PFSK-1 (cell line): ENCODE data around the gene FURIN.

ENCODE experiments used
- FOXP2 ChIP-seq: optimal IDR thresholded peaks from 2 replicates; pipeline ENCODE3; 2011; ENCODE audit warnings: borderline replicate concordance, control low read depth, inconsistent platforms; ENCODE audit not compliant: insufficient read depth; ENCODE audit errors: extremely low read length, extremely low read depth
- POLR2AphosphoS5 ChIP-seq: IDR thresholded peaks from 2 replicates; pipeline ENCODE4 v1.6.1; 2012; ENCODE audit warnings: low read depth, mild to moderate bottlenecking, control low read depth, low read length, moderate library complexity
- SIN3A ChIP-seq: IDR thresholded peaks from 2 replicates; pipeline ENCODE4 v1.6.1; 2012; ENCODE audit warnings: mild to moderate bottlenecking, low read length, moderate library complexity, borderline replicate concordance; ENCODE audit not compliant: insufficient read depth
- TAF1 ChIP-seq: IDR thresholded peaks from 2 replicates; pipeline ENCODE4 v1.6.1; 2012; ENCODE audit warnings: low read length, control low read depth, borderline replicate concordance; ENCODE audit not compliant: insufficient read depth
- TF ChIP-seq, protein P1 (sequence below), 2 experiments: IDR thresholded peaks; 2 replicates each; pipeline versions ENCODE4 v1.6.1 to v1.8.0; 2011 to 2012; ENCODE audit warnings: low read depth in 2 of 2, low read length in 2 of 2, control low read depth in 1 of 2, inconsistent platforms in 1 of 2, mild to moderate bottlenecking in 1 of 2, moderate library complexity in 1 of 2; ENCODE audit not compliant: insufficient read depth in 1 of 2

FURIN gene

DNA sequence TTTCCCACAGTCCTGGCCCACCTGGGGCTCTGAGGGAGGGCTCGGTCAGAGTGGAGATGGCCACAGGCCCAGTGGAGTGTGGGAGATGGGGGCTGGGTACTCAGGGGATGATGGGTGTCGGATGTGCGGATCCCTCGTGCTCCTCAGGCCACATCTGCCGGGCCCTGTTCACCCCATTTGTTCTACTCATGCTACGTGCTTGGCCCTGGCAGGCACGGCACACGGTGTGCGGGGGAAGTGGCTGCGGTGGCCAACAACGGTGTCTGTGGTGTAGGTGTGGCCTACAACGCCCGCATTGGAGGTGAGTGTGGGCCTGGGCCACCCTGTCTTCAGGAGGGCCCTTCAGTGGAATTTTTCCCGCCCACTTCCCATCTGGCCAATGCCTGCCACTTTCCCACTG lies 8.9 kb downstream of the FURIN start:
- TF ChIP-seq SIN3A (no peak), POLR2AphosphoS5 (no peak), TAF1 (no peak), FOXP2 (no peak)
- TF ChIP-seq, protein P1, sequence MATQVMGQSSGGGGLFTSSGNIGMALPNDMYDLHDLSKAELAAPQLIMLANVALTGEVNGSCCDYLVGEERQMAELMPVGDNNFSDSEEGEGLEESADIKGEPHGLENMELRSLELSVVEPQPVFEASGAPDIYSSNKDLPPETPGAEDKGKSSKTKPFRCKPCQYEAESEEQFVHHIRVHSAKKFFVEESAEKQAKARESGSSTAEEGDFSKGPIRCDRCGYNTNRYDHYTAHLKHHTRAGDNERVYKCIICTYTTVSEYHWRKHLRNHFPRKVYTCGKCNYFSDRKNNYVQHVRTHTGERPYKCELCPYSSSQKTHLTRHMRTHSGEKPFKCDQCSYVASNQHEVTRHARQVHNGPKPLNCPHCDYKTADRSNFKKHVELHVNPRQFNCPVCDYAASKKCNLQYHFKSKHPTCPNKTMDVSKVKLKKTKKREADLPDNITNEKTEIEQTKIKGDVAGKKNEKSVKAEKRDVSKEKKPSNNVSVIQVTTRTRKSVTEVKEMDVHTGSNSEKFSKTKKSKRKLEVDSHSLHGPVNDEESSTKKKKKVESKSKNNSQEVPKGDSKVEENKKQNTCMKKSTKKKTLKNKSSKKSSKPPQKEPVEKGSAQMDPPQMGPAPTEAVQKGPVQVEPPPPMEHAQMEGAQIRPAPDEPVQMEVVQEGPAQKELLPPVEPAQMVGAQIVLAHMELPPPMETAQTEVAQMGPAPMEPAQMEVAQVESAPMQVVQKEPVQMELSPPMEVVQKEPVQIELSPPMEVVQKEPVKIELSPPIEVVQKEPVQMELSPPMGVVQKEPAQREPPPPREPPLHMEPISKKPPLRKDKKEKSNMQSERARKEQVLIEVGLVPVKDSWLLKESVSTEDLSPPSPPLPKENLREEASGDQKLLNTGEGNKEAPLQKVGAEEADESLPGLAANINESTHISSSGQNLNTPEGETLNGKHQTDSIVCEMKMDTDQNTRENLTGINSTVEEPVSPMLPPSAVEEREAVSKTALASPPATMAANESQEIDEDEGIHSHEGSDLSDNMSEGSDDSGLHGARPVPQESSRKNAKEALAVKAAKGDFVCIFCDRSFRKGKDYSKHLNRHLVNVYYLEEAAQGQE (IDR thresholded peaks at IDR 0.05; ENCODE audit: insufficient read depth in 1 of 2, low read depth in 2 of 2, low read length in 2 of 2): no peak

DNA sequence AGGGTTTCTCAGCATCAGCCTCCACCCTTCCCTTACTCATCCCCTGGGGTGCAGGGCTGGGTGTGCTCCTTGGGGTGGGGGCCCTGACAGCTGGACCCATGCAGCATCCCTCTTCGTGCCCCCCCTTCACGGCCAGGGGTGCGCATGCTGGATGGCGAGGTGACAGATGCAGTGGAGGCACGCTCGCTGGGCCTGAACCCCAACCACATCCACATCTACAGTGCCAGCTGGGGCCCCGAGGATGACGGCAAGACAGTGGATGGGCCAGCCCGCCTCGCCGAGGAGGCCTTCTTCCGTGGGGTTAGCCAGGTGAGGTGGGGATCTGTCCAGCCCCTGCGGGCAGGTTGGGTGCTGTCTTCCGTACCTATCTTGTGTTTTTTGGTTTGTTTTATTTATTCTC lies 9.6 kb downstream of the FURIN start:
- TF ChIP-seq POLR2AphosphoS5 (no peak), TAF1 (no peak), SIN3A (no peak), FOXP2 (no peak)
- TF ChIP-seq, protein P1 (IDR thresholded peaks at IDR 0.05; ENCODE audit: insufficient read depth in 1 of 2, low read depth in 2 of 2, low read length in 2 of 2): no peak

DNA sequence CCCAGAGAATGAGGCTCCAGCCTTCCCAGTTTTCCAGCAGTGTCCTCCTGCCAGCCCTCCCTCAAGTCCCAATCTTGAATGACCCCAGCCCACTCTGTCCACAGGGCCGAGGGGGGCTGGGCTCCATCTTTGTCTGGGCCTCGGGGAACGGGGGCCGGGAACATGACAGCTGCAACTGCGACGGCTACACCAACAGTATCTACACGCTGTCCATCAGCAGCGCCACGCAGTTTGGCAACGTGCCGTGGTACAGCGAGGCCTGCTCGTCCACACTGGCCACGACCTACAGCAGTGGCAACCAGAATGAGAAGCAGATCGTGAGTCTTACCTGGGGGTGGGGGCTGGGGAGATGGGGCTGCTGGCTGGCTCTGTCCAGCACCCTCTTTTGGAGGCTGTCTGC lies 10.3 kb downstream of the FURIN start:
- TF ChIP-seq TAF1 (no peak), SIN3A (no peak), POLR2AphosphoS5 (no peak), FOXP2 (no peak)
- TF ChIP-seq, protein P1 (IDR thresholded peaks at IDR 0.05; ENCODE audit: insufficient read depth in 1 of 2, low read depth in 2 of 2, low read length in 2 of 2): no peak

DNA sequence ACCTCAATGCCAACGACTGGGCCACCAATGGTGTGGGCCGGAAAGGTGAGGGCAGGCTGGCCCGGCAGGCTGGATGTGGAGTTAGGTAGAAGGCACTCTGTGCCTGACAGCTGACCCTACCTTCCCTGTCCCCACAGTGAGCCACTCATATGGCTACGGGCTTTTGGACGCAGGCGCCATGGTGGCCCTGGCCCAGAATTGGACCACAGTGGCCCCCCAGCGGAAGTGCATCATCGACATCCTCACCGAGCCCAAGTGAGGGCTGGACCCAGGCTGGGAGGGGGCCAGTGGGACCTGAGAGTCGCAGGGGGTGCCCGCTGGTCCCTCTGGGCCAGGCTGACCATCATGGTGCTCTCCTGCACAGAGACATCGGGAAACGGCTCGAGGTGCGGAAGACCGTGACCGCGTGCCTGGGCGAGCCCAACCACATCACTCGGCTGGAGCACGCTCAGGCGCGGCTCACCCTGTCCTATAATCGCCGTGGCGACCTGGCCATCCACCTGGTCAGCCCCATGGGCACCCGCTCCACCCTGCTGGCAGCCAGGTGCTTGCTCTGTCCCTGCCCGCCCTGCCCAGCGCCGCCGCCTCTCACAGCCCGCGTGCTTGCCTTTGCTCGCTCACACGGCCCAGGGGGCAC lies 11.5 kb downstream of the FURIN start:
- TF ChIP-seq SIN3A (no peak), POLR2AphosphoS5 (no peak), FOXP2 (no peak), TAF1 (no peak)
- TF ChIP-seq, protein P1 (IDR thresholded peaks at IDR 0.05; ENCODE audit: insufficient read depth in 1 of 2, low read depth in 2 of 2, low read length in 2 of 2): no peak
